IMR-90 (cell line): ENCODE results near the gene C19orf73. TPM values are rescaled to one million over a fixed set of nuclear protein-coding genes. Genes with fewer than 3 reads are reported as not detected.

Experiments
- ATAC-seq: fragments of 200-7000 bp; cut with Tn5 transposase; 2 replicates; pipeline ENCODE4 v1.9.1; 2020; ENCODE audit warnings: low read depth, mild to moderate bottlenecking, moderate library complexity
- BruUV-seq: library from RNA; stranded (reverse); fragments of 400-500 nt; replicated peaks from 2 replicates; lab custom pipeline; 2021; lab: Mats Ljungman, UMichigan
- CTCF ChIA-PET: fragments of 300-600 bp; formaldehyde crosslinking; extraction: SDS; loops from one replicate; lab custom pipeline; 2021; ENCODE audit warnings: antibody characterized with exemption; lab: Yijun Ruan, JAX
- POLR2A ChIA-PET: fragments of 300-600 bp; sonication (Branson Sonifier 250); formaldehyde crosslinking; loops from one replicate; lab custom pipeline; 2022; ENCODE audit warnings: antibody characterized with exemption; ENCODE audit not compliant: unreplicated experiment; lab: Charles Lee
- DNase-seq: peaks from one replicate; pipeline ENCODE4 v3.0.0; 2013
- H2AFZ ChIP-seq: replicated peaks from 2 replicates; pipeline ENCODE3; 2013; ENCODE audit warnings: low read length, mild to moderate bottlenecking; ENCODE audit not compliant: poor library complexity
- H2AK5ac ChIP-seq: 2 replicates; pipeline ENCODE4 v1.6.1; 2013; ENCODE audit warnings: low read depth, low read length, inconsistent platforms
- H2AK9ac ChIP-seq: replicated peaks from 2 replicates; pipeline ENCODE3; 2013; ENCODE audit warnings: mild to moderate bottlenecking, low read depth, low read length, moderate library complexity; ENCODE audit not compliant: poor library complexity
- H2BK120ac ChIP-seq: 2 replicates; pipeline ENCODE4 v1.6.1; 2013; ENCODE audit warnings: low read depth, low read length, inconsistent platforms
- H2BK15ac ChIP-seq: 3 replicates; pipeline ENCODE4 v1.6.1; 2013; ENCODE audit warnings: low read depth, low read length, inconsistent platforms
- H2BK20ac ChIP-seq: 2 replicates; pipeline ENCODE4 v1.6.1; 2013; ENCODE audit warnings: low read depth, mild to moderate bottlenecking, inconsistent platforms, low read length, moderate library complexity
- H2BK5ac ChIP-seq: 2 replicates; pipeline ENCODE4 v1.6.1; 2013; ENCODE audit warnings: mild to moderate bottlenecking, low read depth, low read length, inconsistent platforms; ENCODE audit not compliant: poor library complexity, severe bottlenecking
- H3K14ac ChIP-seq: replicated peaks from 2 replicates; pipeline ENCODE4 v1.6.1; 2013; ENCODE audit warnings: low read depth, low read length, inconsistent platforms
- H3K18ac ChIP-seq: 2 replicates; pipeline ENCODE4 v1.6.1; 2013; ENCODE audit warnings: low read depth, low read length, control low read depth
- H3K23ac ChIP-seq: 2 replicates; pipeline ENCODE4 v1.6.1; 2013; ENCODE audit warnings: low read depth, low read length, inconsistent platforms
- H3K27ac ChIP-seq: 2 replicates; pipeline ENCODE4 v1.5.1; 2013; ENCODE audit warnings: mild to moderate bottlenecking, control low read depth, low read length; ENCODE audit not compliant: insufficient read depth
- H3K27me3 ChIP-seq: 2 replicates; pipeline ENCODE4 v1.6.1; 2013; ENCODE audit warnings: low read length; ENCODE audit not compliant: control insufficient read depth, insufficient read depth
- H3K36me3 ChIP-seq: 2 replicates; pipeline ENCODE4 v1.6.1; 2013; ENCODE audit warnings: low read length, mixed read lengths; ENCODE audit not compliant: control insufficient read depth, insufficient read depth
- H3K4ac ChIP-seq: 2 replicates; pipeline ENCODE4 v1.6.1; 2013; ENCODE audit warnings: low read depth, low read length, inconsistent platforms
- H3K4me1 ChIP-seq: 2 replicates; pipeline ENCODE4 v1.6.1; 2013; ENCODE audit warnings: low read length, mixed read lengths; ENCODE audit not compliant: control insufficient read depth, insufficient read depth
- H3K4me2 ChIP-seq: 2 replicates; pipeline ENCODE4 v1.6.1; 2013; ENCODE audit warnings: low read depth, mild to moderate bottlenecking, control low read depth, low read length, moderate library complexity
- H3K4me3 ChIP-seq: 2 replicates; pipeline ENCODE4 v1.5.1; 2013; ENCODE audit warnings: low read depth, mild to moderate bottlenecking, control low read depth, low read length, moderate library complexity; ENCODE audit not compliant: insufficient read depth
- H3K56ac ChIP-seq: 2 replicates; pipeline ENCODE4 v1.6.1; 2013; ENCODE audit warnings: low read length, inconsistent platforms; ENCODE audit not compliant: insufficient read depth; ENCODE audit errors: extremely low read depth
- H3K79me1 ChIP-seq, 2 experiments: 2 replicates each; pipeline ENCODE4 v1.6.1; 2013; ENCODE audit warnings: low read length in 2 of 2, inconsistent platforms in 1 of 2, low read depth in 1 of 2
- H3K9ac ChIP-seq: 2 replicates; pipeline ENCODE4 v1.6.1; 2013; ENCODE audit warnings: low read depth, low read length, control low read depth
- H3K9me1 ChIP-seq: 2 replicates; pipeline ENCODE4 v1.6.1; 2013; ENCODE audit warnings: low read length, inconsistent platforms; ENCODE audit not compliant: insufficient read depth
- H3K9me3 ChIP-seq: 2 replicates; pipeline ENCODE4 v1.6.1; 2013; ENCODE audit warnings: low read length; ENCODE audit not compliant: control insufficient read depth, insufficient read depth
- H4K20me1 ChIP-seq: 2 replicates; pipeline ENCODE4 v1.6.1; 2013; ENCODE audit warnings: low read length, inconsistent platforms; ENCODE audit not compliant: insufficient read depth
- H4K5ac ChIP-seq: 2 replicates; pipeline ENCODE4 v1.6.1; 2013; ENCODE audit warnings: mild to moderate bottlenecking, low read depth, low read length, control low read depth
- H4K8ac ChIP-seq, 2 experiments: 2 replicates each; pipeline ENCODE4 v1.6.1; 2013; ENCODE audit warnings: low read depth in 2 of 2, low read length in 2 of 2, control low read depth in 1 of 2, inconsistent platforms in 1 of 2
- H4K91ac ChIP-seq: 2 replicates; pipeline ENCODE4 v1.6.1; 2013; ENCODE audit warnings: low read depth, low read length, inconsistent platforms; ENCODE audit not compliant: insufficient read depth
- ELK1 ChIP-seq: fragments of 150-350 bp; IDR thresholded peaks from 2 replicates; pipeline ENCODE4 v1.6.1; 2016; ENCODE audit warnings: low read depth, mild to moderate bottlenecking, low read length, moderate library complexity, borderline replicate concordance
- MAFK ChIP-seq: IDR thresholded peaks from 2 replicates; pipeline ENCODE4 v1.6.1; 2012; ENCODE audit warnings: low read depth, low read length, improper control_type of control experiment
- MXI1 ChIP-seq: IDR thresholded peaks from 2 replicates; pipeline ENCODE4 v1.6.1; 2012; ENCODE audit warnings: low read depth, mild to moderate bottlenecking, low read length, moderate library complexity, borderline replicate concordance
- POLR2A ChIP-seq: IDR thresholded peaks from 2 replicates; pipeline ENCODE4 v1.6.1; 2012; ENCODE audit warnings: mild to moderate bottlenecking, low read depth, low read length
- WGBS, 2 experiments: methylation state at CpG; one replicate each; pipeline versions ENCODE4 v1.1.5 to v1.1.7; 2013; ENCODE audit warnings: missing lambda C conversion rate in 2 of 2; ENCODE audit not compliant: insufficient read length in 1 of 2; ENCODE audit errors: extremely low coverage in 2 of 2; 5-methylcytosine and 5-hydroxymethylcytosine counted together
- dilution Hi-C: fragments of 300-500 bp; cut with HindIII; formaldehyde crosslinking; loops from one replicate; pipeline ENCODE4 v1.14.3; 2018; ENCODE audit warnings: low sequenced_read_pairs; ENCODE audit not compliant: unreplicated experiment
- in situ Hi-C: fragments of 300-500 bp; cut with MboI; formaldehyde crosslinking; loops from 3 replicates; pipeline ENCODE4 v1.14.3; 2019; ENCODE audit warnings: low sequenced_read_pairs, inconsistent platforms, mixed read lengths
- intact Hi-C: fragments of 100-400 bp; cut with micrococcal nuclease; formaldehyde crosslinking; loops from 2 replicates; pipeline ENCODE4 v1.10.0; 2022
- polyA plus RNA-seq, 3 experiments: library from polyadenylated mRNA; depleted of rRNA; stranded (reverse); fragments of >200 nt; gene quantifications; 2 replicates each; pipeline ENCODE4 v1.2.3, GENCODE V29; 2012; ENCODE audit warnings: low replicate concordance in 1 of 3
- total RNA-seq: library from RNA; depleted of rRNA; stranded (reverse); fragments of >200 nt; gene quantifications from 2 replicates; pipeline ENCODE4 v1.2.3, GENCODE V29; 2012

C19orf73 gene
- total and polyA plus RNA-seq, 2 of the 4 experiments (the other 2 are of a cell fraction), result 1.2 TPM; not detected in 1

GRCh38 chr19:49165111-49165750 is 46.3 kb upstream of the C19orf73 start:
- no peak overlapping the region for H2AK9ac ChIP-seq
- H3K23ac ChIP-seq, result no peak overlapping the region
- no peak overlapping the region for H4K91ac ChIP-seq
- H3K14ac ChIP-seq, result no peak overlapping the region
- H2BK120ac ChIP-seq, result no peak overlapping the region
- H3K9me3 ChIP-seq, result no peaks in the 10 kb centered on the region
- no peak overlapping the region for H3K18ac ChIP-seq
- POLR2A ChIA-PET, result no interaction called here
- no peaks in the 10 kb centered on the region for H3K27me3 ChIP-seq
- dilution Hi-C loops (no loop called here), in situ Hi-C loops (no loop called here), intact Hi-C loops (no loop called here)
- peaks cover 0 to 11% of the 10 kb centered on the region in 2 experiments; a peak in 2 of 4 replicates for H3K79me1 ChIP-seq
- H3K9ac ChIP-seq, result no peak overlapping the region
- no peak overlapping the region for H3K4me2 ChIP-seq
- DNase-seq, result no peak
- H3K4me1 ChIP-seq, result no peaks in the 10 kb centered on the region
- no peak overlapping the region for H4K8ac ChIP-seq
- CTCF ChIA-PET, result no interaction called here
- H2AFZ ChIP-seq, result no peak overlapping the region
- H3K56ac ChIP-seq, result no peak overlapping the region
- no TSS peak for BruUV-seq
- no peak for ATAC-seq
- no peak for TF ChIP-seq MAFK
- no peak for TF ChIP-seq MXI1
- no peak for TF ChIP-seq POLR2A
- no peak for TF ChIP-seq ELK1
- H4K5ac ChIP-seq, result no peak overlapping the region
- H3K4me3 ChIP-seq, result no peak overlapping the region
- 78% methylated on average over 15 of the region's 24 CpGs; no CpG with 5 or more reads in 1 of the 2 experiments for WGBS, 2 experiments
- H2BK5ac ChIP-seq, result no peak overlapping the region
- no peak overlapping the region for H2AK5ac ChIP-seq
- H3K4ac ChIP-seq, result no peak overlapping the region
- H3K9me1 ChIP-seq, result no peaks in the 10 kb centered on the region
- no peak overlapping the region for H2BK20ac ChIP-seq
- H3K36me3 ChIP-seq, result peaks cover 13% of the 10 kb centered on the region
- H2BK15ac ChIP-seq, result no peak overlapping the region
- H4K20me1 ChIP-seq, result no peaks in the 10 kb centered on the region; the same call in 1 of the 2 replicates
- no peak overlapping the region for H3K27ac ChIP-seq
